Adrenal gland (tissue), 5 donors: ENCODE results near the gene STEAP2.

Source experiments
- POLR2A ChIP-seq, 2 donors: fragments of 450-650 bp; IDR thresholded peaks; one replicate each; pipeline ENCODE4 v1.6.1; 2017; ENCODE audit warnings: antibody characterized with exemption in 2 of 2, mild to moderate bottlenecking in 2 of 2, moderate library complexity in 1 of 2
- TF ChIP-seq, protein P1 (sequence below), 6 experiments: fragments of 450-650 bp in 4 of 6; fragments of 200-600 bp in 2 of 6; sonication (generic) in 1 of 6; IDR thresholded peaks; 1 replicate in 5 of 6; 2 replicates in 1 of 6; pipeline versions ENCODE4 v1.5.1 to v1.8.0; 2016 to 2021; ENCODE audit warnings: antibody characterized with exemption in 6 of 6, mild to moderate bottlenecking in 2 of 6, moderate library complexity in 1 of 6
- donor health status: DM: no; HTN: no; CAD: no.

DNA sequence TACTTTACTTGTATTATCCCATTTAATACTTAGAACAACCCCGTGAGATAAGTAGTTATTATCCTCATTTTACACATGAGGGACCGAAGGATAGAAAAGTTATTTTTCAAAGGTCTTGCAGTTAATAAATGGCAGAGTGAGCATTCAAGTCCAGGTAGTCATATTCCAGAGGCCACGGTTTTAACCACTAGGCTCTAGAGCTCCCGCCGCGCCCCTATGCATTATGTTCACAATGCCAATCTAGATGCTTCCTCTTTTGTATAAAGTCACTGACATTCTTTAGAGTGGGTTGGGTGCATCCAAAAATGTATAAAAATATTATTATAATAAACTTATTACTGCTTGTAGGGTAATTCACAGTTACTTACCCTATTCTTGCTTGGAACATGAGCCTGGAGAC lies 22.0 kb downstream of the STEAP2 start:
- no peak for TF ChIP-seq POLR2A (IDR thresholded peaks at IDR 0.05)
- TF ChIP-seq, protein P1, sequence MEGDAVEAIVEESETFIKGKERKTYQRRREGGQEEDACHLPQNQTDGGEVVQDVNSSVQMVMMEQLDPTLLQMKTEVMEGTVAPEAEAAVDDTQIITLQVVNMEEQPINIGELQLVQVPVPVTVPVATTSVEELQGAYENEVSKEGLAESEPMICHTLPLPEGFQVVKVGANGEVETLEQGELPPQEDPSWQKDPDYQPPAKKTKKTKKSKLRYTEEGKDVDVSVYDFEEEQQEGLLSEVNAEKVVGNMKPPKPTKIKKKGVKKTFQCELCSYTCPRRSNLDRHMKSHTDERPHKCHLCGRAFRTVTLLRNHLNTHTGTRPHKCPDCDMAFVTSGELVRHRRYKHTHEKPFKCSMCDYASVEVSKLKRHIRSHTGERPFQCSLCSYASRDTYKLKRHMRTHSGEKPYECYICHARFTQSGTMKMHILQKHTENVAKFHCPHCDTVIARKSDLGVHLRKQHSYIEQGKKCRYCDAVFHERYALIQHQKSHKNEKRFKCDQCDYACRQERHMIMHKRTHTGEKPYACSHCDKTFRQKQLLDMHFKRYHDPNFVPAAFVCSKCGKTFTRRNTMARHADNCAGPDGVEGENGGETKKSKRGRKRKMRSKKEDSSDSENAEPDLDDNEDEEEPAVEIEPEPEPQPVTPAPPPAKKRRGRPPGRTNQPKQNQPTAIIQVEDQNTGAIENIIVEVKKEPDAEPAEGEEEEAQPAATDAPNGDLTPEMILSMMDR (IDR thresholded peaks at IDR 0.05): no peak
